ENCODE results near the gene UGT1A8. TPM values are rescaled to one million over a fixed set of nuclear protein-coding genes. Genes with fewer than 3 reads are reported as not detected.

UGT1A8 gene
- total RNA-seq, 1 experiment from 2014 or later, result not detected

DNA sequence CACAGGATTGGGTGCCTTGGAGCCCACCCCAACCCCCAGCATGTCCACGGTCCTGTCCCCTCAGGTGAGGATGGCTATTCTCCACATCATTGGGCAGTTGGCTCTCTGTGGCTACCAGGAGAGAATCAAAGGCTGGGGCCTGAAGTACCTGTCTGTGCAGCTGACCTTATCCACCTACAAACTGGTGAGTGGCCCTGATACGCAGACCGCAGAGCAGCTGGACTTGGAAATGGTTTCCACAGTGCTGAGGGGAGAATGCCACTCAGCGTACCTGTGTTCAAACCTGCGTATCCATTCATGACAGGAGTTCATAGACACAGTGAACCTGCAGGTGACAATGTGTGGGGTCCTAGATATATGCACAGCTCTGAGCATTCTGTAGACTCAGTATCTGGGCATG, 182.3 kb downstream of the UGT1A8 start:
- no peak for DNase-seq (ENCODE audit: low spot score)

DNA sequence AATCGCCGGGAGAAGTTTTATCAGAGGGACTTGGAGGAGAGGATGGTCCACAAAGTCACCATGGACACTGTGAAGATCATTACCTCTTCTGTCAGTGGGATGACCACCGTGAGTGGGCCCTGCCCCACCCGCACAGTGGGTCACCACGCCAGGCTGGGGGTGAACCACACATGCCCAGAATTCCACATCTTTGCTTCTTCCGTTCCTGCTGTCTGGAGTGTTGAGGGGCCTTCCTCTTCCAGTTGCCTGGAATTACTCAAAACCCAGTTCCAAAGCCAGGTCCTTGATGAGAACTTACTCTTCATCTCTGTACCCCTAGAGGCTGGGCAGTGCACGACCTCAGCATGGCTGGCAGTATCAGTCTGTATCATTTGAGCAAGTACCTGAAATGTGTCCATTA, 182.8 kb downstream of the UGT1A8 start:
- no peak for DNase-seq (ENCODE audit: low spot score)

DNA sequence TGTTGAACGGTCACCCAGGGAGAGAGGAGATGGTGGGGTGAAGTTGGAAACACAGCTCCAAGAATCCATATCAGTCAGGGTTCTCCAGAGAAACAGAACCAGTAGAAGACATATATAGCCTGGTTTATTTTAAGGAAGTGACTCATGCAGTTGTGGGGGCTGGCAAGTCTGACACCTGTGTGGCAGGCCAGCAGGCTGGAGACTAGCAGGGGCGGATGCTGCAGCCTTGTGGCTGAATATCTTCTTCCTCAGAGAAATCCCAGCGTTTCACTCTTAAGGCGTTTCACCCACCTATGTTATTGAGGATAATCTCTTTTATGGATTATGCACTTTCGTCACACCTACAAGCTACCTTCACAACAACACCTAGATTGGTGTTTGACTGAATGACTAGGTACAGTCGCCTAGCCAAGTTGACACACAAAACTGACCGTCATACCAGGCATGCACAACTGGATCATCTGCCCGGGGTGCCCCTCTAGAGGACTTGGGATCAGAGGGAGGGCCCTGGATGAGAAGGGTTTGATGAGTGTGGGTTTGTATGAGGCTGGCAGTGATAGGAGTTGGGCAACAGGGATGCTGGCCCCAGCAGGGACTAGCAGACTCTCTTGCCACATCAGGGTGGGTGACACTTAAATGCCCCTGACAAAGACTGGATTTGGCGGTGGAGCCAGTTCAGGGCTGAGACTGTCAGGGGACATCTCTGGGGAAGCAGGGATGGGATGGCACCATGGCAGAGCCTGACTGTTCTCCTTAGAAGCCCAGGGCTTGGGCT, 184.1 kb downstream of the UGT1A8 start:
- DNase-seq (ENCODE audit: low spot score), result peak; percentile 85

DNA sequence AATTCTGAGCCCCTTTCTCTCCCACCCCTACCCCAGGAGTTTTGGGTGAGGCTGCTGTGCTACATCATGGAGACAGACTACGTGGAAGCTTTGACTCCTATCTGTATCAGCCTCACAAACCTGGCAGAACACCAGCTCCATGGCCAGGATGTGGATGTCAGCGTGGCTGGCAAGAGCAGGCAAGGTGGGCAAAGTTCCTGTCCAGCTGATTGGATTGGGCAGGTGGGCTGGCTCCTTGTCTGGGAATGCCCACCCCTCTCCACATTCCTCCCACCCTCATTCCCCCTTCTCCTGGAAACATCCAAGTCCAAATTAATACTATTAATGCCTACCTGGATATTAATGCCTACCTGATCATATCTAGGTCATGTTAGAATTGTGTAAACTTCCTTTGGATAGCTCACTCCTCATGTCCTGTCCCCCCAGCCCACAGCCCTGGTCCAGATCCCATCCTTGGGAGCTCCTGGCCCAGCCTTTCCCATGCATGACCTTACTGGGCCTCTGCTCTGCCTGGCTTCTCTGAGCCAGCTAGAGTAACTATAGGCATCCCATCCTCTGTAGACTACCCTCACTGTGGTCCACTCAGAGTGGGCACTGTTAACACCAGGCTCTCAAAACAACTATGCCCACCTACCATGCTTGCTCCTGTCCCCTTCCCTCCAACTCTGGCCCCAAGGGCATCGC, 184.8 kb downstream of the UGT1A8 start:
- no peak for DNase-seq (ENCODE audit: low spot score)

DNA sequence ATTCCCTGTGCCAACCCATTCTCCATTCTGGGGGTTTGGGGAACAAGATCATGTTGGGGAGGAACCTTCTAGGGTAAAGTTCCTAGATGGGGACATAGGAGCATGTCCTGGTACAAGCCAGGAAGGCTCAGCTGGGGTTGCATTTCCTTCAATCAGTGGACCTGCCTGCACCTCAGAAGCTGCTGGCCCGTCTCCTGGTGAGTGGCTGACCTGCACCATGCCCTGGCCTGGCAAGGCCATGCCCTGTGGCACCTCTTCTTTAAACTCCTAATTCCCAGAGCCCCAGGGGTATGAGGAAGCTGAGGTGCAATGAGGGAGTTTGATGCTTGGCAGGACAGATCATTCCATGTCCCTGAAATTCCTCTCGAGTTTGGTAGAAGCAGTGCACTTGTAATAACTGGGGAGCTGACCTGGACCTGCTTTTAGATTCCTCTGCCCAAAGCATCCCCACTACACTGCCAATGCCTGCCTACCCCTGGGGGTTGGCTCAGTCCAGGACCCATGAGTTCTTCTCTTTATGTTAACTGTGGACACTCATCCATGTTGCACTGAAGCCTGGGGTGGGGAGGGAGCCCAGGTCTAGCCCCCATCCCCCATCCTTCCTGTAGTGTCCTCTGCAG, 186.0 kb downstream of the UGT1A8 start:
- no peak for DNase-seq (ENCODE audit: low spot score)

DNA sequence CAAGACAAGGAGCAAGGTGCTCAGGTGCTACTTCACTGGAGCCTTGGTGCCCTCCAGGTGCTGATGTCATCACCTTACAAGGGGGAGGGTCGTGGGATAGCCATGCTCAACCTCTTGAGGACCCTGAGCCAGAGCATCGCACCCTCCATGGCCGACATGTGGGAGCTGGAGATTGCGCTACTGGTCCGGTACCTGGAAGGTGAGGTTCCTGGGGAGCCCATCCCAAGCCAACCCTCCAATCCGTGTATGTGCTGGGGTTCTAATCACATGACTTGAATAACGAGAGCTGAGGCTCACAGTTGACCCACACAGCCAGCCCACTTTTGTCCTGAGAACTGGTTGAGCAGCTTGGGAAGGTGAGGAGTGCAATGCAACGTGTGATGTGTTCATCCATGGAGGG, 186.6 kb downstream of the UGT1A8 start:
- DNase-seq (ENCODE audit: low spot score), result no peak

DNA sequence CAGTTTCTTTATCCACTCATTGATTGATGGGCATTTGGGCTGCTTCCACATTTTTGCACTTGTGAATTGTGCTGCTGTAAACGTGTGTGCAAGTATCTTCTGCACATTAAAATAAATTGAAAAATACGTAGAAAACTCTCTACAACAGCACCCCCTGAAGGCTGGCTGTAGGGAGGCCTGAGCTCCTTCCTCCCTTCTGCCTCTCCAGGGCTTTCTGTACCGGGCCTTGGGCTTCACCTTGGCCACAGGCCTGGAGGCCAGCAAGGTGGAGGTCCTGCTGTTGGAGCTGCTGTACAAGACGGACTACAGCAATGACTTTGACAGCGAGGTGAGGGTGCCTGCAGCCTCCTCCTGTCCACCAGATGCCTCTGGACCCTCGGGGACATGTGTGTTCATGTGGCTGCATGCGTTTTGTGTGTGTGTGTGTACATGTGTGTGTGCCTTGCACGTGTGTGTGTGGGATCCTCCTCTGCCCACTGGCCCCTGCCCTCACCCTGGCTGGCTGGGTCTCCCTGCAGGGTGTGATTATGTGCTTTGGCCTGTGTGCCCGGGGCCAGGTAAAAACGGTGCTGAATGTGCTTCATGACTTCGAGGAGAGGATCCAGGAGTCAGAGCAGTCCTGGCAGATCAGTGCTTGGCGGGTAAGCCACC, 189.9 kb downstream of the UGT1A8 start:
- no peak for DNase-seq (ENCODE audit: low spot score)

DNA sequence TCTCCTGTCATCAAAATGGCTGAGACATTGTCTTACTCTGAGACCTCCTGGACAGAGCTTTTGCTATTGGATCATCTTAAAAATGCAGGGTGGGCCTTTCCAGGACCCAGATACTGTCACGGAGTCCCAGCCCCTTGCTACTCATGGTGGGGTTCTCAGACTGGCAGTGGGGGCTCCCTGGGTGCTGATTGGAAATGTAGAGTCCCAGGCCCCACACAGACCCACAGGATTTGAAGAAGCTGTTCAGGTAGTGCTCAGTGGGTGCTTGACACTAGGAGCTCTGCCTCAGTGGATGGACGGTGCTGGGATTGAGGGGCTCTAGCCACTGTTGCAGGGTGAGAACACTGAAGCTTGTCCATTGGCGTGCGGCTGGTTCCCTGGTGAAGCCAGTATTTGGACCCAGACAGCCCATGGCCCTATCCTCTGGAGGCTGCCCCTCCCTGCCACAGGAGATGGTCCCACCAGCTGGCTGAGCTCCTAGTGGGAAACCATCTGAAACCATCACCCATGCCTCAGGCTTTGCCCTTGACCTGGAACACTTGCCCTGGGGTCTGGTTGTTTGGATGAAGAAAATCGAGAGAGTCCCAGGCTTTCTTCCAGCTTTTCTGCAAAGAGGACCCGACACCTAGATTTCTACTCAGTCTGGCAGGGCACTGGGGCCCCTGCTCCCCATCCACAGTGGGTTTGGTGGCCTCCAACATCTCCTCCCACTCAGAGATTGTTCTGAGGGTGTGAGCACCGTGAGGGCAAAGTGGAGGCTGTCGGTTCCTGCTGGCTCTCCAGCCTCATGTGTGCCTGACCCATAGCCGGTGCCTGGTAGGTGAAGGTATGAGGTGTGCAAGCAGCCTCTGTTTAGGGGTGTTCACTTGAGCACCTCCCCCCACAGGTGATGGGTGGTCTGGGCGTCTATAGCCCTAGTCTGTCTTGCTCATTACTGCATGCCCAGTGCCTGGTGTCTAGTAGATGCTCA, 190.8 kb downstream of the UGT1A8 start:
- no peak for DNase-seq (ENCODE audit: low spot score)

DNA sequence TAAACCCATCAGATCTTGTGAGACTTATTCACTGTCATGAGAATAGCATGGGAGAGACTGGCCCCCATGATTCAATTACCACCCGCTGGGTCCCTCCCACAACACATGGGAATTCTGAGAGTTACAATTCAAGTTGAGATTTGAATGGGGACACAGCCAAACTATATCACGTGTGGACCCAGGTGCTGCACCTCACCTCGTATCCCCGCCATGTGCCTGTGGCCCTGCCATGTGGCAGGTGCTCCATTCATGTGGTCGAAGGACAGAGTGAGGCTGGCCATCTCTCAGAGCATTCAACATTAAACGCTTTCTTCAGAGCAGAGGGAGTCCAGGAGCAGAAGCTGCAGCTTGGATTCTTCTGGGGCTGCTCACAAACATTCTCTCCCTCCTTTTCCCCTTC, 193.0 kb downstream of the UGT1A8 start:
- DNase-seq (ENCODE audit: low spot score), result no peak

DNA sequence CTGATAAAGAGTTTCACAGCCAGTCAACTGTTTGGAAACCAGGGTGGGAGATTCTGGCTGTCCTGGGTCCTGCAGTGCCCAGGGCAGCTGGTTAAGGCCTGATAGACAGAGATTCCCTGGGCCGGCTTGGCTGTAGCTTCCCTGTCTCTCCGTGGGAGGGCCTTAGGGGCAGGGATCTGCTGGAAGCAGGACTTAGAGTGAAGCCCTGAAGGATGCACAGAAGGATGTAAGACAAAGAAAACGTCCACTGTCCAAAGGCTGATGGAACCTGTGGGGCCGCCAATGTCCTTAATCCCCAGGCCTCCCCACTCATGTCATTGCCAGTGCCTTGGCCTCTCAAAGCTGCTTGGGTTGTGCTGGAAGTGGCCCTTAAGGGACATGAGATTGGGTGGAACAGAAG, 193.7 kb downstream of the UGT1A8 start:
- DNase-seq (ENCODE audit: low spot score), result no peak

DNA sequence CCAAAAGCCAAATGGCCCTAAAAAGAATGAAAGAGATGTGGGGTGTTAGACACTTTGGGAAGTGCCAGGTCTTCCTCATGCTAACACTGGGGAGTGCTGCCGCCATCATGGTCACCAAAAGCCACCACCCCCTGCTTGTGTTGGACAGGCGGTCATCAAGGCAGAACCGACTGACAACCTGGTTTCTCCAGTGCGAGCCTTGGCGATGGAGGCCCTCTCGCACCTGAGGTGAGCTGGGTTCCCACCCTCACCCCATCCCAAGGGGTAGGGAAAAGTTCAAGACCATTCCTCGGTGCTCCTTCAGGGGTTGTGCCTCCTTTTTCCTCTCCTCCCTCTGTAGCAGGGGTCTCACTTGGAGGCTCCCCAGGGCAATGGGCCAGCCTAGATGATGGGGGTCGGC, 194.3 kb downstream of the UGT1A8 start:
- DNase-seq (ENCODE audit: low spot score), result no peak

DNA sequence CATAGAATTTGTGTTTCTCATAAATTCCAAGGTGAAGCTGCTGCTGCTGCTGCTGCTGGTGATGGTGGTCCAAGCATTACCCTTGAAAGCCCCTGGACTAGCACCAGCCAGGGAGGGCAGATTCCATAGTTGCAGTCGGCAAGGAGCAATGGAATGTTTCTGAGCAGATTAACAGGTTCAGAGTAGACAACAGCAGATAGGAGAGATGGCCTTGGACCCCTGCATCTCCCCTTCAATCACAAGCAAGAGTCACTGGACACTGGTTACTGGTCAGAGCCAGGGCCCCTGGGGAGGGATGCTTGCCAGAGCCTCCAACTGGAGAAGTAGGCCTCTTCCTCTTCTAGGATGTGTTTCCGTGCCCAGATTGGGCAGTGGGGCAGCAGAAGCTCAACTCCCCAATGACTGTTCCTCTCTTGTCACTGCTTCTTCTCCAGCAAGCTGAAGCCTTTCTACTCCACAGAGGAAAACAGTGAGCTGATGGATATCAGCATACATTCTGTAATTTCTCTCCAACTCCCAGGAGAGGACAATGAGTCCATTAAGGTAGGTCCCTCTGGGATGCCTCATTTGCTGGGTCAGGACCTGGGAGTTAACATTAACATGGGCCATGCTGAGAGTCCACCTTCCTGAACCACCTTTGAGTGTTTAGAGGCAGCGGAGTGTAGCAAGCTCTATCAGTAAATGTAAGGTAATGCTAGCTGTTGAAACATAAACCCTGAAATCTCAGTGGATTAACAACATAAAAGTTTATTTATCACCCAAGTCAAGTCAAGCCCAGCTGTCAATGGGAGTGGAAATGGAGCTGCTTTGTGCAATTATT, 196.0 kb downstream of the UGT1A8 start:
- DNase-seq (ENCODE audit: low spot score), result no peak

DNA sequence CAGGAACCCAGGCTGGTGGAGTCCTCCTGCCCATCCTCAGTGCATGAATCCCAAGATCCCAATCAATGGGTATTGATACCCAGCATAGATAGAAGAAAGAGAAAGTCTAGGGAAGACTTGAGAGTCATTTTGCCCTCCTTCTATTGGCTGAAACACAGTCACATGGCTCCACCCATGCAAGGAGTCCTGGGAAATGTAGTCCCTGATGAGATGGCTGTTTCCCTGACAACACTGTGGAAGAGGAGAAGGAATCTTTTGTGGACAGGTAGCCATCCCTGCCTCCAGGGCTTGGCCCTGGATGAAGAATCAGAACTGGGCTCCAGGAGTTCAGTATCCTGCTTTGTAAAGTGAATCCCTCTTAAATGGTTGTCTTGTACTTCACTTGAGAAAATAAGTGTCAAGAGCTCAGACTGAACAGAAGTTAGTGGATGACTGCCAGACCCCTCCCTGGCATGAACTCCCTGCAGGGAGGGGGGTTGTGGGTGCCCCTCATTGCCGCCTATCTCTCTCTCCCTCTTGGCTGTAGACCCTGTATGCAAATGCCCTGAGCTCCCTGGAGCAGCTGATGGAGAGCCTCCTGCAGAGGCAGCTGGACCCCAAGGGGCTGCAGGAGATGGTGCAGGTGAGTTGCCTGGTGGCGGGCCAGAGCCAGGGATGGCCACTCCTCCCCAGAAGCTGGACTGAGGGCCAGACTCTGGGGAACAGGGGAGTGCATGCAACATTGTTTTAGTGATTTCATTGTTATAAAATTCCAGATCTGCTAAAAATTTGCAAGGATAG, 196.8 kb downstream of the UGT1A8 start:
- no peak for DNase-seq (ENCODE audit: low spot score)

DNA sequence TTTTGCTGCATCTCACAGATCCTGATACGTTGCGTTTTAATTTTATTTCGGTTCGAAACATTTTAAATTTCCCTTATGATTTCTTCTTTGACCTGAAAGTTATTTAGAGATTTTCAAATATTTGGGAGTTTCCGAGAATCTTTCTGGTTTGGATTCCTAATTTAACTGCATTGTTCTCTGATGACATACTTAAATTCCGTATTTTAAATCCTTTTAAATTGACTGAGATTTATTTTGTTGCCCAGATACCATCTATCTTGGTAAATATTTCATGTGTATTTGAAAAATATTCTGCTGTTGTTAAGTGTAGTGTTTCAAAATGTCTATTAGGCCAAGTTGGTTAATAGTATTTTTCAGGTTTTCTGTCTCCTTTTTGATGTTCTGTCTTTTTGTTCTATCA, 198.4 kb downstream of the UGT1A8 start:
- DNase-seq (ENCODE audit: low spot score), result peak; percentile 23

DNA sequence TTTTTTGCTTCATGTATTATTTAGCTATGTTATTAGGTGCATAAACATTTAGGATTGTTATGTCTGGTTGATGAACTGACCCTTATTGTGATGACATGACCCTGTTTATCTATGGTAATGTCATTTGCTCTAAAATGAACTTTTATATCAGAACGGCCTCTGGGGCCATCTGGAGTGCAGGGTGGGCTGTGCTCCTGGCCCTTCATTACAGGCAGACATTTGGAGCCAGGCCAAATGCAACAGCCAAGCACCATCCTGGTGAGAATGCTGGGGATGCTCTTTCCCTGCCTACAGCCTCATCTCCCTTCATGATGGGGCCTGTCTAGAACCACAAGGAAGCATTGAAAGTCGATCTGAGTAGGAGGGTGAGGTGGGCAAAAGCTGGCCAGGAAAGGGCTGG, 198.9 kb downstream of the UGT1A8 start:
- DNase-seq (ENCODE audit: low spot score), result no peak

DNA sequence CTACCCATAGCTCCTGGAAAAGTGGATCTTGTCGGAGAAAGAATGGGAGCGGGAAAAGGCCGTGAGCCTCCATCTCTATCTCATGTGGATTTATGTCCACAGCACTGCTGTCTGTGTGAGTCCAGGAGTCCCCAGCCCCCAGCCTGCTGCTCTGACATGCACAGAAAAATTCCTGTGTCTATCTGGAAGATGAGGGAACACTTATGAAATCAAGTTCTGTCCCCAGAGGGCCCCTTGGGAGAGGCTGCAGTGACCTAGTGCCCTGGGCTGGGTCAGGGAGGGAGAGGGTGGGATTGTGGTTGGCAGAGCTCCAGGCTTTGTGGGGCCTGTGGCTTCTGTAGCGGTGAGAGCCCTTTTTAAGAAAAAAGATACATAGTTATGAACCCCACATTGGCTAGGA, 199.3 kb downstream of the UGT1A8 start:
- peak; percentile 14 for DNase-seq (ENCODE audit: low spot score)

DNA sequence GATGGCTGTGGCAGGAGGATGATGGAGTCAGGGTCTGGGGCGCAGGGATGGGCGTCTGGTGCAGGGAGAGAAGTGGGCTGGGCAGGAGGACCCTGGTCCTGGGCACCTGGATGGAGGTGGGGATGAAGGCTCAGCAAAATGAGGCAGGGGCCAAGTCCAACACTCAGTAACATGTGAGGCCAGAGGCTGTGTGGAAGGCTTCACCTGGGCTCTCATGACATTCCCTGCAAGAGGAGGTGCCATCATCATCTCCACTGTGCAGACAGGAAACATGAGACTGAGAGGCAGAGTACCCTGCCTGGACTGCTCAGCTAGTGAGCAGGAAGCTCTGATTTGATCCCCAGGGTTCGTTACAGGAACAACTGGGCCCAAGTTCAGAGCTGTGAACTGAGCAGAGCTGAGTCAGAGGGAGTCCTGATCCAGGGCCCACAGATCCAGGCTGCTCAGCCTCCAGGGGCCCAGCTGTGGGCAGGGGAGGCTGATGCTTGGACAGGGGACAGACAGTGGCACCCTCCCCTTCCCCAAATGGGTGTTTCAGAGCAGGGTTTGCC, 200.0 kb downstream of the UGT1A8 start:
- DNase-seq (ENCODE audit: low spot score), result no peak

DNA sequence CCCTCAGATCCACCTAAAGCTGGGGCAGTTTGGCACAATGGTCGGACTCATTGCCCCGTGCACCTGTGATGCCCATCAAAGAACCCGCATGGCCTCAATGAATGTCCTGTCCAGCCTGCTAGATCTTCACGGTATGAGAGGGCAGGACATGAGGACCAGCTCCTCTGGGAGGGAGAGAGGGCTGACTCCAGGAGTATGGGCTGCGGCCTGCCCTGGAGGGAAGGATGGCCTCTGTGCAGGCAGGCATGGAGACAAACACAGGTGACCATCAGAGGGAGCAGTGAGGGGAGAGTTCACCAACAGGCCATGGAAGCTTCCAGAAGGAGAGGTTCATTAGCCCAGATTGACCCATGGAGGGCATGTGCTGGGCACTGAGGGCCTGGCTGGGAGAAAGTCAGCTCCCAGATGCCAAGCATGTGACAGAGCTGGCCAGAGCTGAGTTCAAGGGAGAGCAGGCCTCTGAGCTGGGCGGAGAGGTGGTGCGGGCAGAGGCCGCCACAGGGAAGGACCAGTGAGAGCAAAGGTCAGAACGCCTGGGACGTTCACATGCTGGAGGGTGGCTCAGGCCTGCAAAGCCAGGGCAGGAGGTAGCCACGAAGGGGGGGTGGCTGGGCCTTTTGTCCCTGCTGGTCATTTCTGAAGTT, 200.7 kb downstream of the UGT1A8 start:
- DNase-seq (ENCODE audit: low spot score), result no peak
